ENCODE data around the gene MRPL12.

GRCh38 chr17:81716674-81716996 lies 13.5 kb downstream of the MRPL12 start:
- TF ChIP-seq CTCF (IDR thresholded peaks at IDR 0.05) (no peak), POLR2A (IDR thresholded peaks at IDR 0.05) (no peak)
